ENCODE data around the gene HPN. TPM values are rescaled to one million over a fixed set of nuclear protein-coding genes. Genes with fewer than 3 reads are reported as not detected.

The HPN gene
- total RNA-seq, 1 donor from 2014 or later, result 36.4 TPM

DNA sequence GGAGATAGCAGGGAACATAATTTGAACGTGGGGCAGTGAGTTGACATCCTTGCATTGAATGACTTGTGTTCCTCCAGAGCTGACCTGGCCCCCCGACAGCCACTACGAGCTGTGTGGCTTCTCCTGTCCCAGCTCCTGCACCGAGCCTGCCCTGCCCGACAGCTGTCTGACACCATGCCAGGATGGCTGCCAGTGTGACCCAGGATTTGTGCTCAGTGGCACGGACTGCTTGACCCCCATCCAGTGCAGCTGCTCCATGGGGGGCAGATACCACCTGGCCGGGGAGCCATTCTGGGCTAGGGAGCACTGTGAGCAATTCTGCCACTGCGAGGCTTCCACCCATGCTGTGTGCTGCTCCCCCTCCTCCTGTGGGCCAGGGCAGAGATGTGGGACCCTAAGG is 44.9 kb downstream of the HPN start:
- no peak overlapping the region for H3K27ac ChIP-seq
- TF ChIP-seq, protein P1, sequence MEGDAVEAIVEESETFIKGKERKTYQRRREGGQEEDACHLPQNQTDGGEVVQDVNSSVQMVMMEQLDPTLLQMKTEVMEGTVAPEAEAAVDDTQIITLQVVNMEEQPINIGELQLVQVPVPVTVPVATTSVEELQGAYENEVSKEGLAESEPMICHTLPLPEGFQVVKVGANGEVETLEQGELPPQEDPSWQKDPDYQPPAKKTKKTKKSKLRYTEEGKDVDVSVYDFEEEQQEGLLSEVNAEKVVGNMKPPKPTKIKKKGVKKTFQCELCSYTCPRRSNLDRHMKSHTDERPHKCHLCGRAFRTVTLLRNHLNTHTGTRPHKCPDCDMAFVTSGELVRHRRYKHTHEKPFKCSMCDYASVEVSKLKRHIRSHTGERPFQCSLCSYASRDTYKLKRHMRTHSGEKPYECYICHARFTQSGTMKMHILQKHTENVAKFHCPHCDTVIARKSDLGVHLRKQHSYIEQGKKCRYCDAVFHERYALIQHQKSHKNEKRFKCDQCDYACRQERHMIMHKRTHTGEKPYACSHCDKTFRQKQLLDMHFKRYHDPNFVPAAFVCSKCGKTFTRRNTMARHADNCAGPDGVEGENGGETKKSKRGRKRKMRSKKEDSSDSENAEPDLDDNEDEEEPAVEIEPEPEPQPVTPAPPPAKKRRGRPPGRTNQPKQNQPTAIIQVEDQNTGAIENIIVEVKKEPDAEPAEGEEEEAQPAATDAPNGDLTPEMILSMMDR (IDR thresholded peaks at IDR 0.05), result no peak
- intact Hi-C loops (cut with DNase I), result no loop called here
- H3K27me3 ChIP-seq, result peaks cover 10% of the 10 kb centered on the region
- DNase-seq (no peak), ATAC-seq (no peak)
- no peak overlapping the region for H3K4me3 ChIP-seq
- H3K4me1 ChIP-seq, result peaks cover 4% of the 10 kb centered on the region
- no peaks in the 10 kb centered on the region for H3K36me3 ChIP-seq
- H3K9me3 ChIP-seq, result no peaks in the 10 kb centered on the region

DNA sequence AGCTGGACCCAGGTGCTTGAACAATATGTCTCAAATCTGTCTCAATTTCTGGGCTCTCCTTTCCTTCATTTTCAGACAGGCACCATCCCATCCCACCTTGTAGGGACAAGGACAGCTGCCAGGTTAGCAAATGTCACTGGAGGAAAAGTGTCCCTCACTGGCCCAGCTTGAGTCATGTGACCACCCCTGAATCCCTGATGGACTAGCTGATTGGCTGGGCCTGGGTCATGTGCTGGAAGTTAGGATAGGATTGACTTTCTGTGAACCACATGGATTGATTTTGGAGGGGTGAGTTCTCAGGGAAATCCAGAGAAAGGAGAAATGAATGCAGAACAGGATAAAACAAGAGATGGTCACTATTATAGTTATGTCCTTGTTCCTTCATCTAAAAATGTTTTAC is 45.9 kb downstream of the HPN start:
- no peak overlapping the region for H3K27ac ChIP-seq
- H3K4me1 ChIP-seq, result peaks cover 4% of the 10 kb centered on the region
- DNase-seq (no peak), ATAC-seq (no peak)
- intact Hi-C loops (cut with DNase I), result no loop called here
- no peaks in the 10 kb centered on the region for H3K36me3 ChIP-seq
- no peak overlapping the region for H3K4me3 ChIP-seq
- no peaks in the 10 kb centered on the region for H3K9me3 ChIP-seq
- TF ChIP-seq, protein P1 (IDR thresholded peaks at IDR 0.05), result no peak
- peaks cover 11% of the 10 kb centered on the region for H3K27me3 ChIP-seq

DNA sequence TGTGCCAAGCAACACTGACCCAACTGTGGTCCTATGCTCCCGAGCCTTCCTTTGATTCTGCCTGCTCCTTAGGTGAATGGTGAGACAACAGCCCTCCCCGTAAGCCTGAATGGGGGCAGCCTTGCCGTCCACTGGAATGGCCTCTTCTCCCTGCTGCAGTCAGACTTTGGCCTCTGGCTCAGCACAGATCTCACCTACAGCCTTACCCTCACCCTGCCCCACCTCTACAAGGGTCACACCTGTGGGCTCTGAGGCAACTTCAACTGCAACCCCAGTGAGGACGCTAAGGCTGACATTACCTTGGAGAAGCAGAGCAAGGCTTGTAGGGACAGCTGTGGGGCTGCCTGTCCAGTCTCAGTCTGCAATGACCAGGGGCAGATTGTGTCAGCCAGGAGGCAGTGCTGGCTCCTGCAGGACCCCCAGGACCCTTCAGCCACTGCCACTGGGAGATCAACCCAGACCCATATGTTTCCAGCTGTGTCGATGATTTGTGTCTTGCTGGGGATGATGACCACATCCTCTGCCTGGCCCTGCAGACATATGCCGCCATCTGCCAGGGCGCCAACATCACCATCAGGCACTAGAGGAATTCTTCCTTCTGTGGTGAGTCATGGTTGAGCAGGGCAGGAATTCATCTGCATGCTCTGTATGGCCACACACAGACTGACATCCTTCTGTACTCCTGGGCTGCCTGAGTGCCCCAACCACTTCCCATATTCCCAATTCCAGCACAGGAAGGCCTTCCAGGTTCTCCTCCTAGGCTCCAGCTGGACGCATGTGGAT is 46.8 kb downstream of the HPN start:
- Histone ChIP-seq H3K9me3 (no peaks in the 10 kb centered on the region), H3K4me3 (no peak overlapping the region), H3K36me3 (no peaks in the 10 kb centered on the region), H3K4me1 (peaks cover 4% of the 10 kb centered on the region), H3K27me3 (peaks cover 11% of the 10 kb centered on the region), H3K27ac (no peak overlapping the region)
- intact Hi-C loops (cut with DNase I), result no loop called here
- no peak for DNase-seq
- TF ChIP-seq, protein P1 (IDR thresholded peaks at IDR 0.05), result no peak
- no peak for ATAC-seq

DNA sequence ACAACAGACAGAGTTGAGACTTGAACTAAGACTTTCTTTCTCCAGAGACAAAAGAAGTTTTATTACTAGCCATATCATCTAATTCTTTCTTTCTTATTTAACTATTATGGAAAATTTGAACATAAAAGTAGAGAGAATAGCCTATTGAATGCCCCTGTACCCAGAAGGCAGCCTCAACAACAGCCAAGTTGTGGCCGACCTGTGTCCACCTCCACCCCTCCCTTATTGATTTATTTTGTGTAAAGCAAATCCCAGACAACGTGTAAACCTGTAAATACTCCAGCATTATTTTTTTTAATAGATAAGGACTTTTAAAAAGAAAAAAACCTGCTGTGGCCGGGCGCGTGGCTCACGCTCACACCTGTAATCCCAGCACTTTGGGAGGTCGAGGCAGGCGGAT is 48.0 kb downstream of the HPN start:
- TF ChIP-seq, protein P1 (IDR thresholded peaks at IDR 0.05), result no peak
- Histone ChIP-seq H3K36me3 (no peaks in the 10 kb centered on the region), H3K4me3 (no peak overlapping the region), H3K9me3 (no peaks in the 10 kb centered on the region), H3K4me1 (peaks cover 4% of the 10 kb centered on the region), H3K27ac (no peak overlapping the region), H3K27me3 (peaks cover 11% of the 10 kb centered on the region)
- no peak for ATAC-seq
- no peak for DNase-seq
- intact Hi-C loops (cut with DNase I), result no loop called here

DNA sequence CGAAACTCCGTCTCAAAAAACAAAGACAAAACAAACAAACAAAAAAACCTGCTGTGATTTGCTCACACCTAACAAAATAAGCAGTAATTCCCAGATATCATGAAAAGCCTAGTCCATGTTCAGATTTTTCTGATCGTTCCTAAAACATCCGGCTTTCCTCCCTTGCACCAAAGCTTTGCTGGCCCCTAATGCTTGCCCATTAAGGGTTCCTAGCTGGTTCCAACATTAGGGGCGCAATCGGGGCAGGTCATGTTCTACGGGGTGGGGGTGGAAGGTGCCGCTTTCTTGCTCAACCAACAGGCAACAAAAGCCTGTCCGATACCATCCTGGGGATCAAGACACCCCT is 48.6 kb downstream of the HPN start:
- H3K36me3 ChIP-seq, result no peaks in the 10 kb centered on the region
- no peak for DNase-seq
- no peak for ATAC-seq
- H3K27me3 ChIP-seq, result peaks cover 11% of the 10 kb centered on the region
- no peaks in the 10 kb centered on the region for H3K9me3 ChIP-seq
- H3K4me1 ChIP-seq, result peaks cover 4% of the 10 kb centered on the region
- TF ChIP-seq, protein P1 (IDR thresholded peaks at IDR 0.05), result no peak
- no peak overlapping the region for H3K27ac ChIP-seq
- intact Hi-C loops (cut with DNase I), result no loop called here
- H3K4me3 ChIP-seq, result no peak overlapping the region
